Activated naive CD4-positive, alpha-beta T cell treated with anti-CD3 and anti-CD28 coated beads, Interleukin-2, amount 50 U/mL, for 16 hours (primary cell): Measurements from ENCODE around the gene IGSF21.
A peak's percentile ranks its signal among the peaks of the same experiment; 100 is the strongest.

Source experiments
- DNase-seq: peaks from one replicate; pipeline ENCODE4 v3.0.0-alpha.2; 2020

The IGSF21 gene

DNA sequence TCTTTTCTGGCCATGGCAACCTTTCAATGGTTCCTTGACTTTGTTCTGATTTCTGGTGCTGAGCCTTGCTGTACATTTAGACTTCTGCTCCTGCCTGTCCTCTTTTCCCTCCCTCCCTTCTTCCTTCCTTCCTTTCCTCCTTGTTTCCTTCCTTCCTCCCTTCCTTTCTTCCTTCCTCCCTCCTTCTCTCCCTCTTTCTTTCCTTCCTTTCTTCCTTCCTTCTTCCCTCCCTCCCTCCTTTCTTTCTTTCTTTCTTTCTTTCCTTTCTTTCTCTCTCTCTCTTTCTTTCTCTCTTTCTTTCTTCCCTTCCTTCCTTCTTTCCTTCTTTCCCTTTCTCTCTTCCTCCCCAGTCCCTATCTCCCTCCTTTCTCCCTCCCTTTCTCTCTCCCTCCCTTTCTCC lies 10.4 kb upstream of the IGSF21 start:
- DNase-seq, result no peak

DNA sequence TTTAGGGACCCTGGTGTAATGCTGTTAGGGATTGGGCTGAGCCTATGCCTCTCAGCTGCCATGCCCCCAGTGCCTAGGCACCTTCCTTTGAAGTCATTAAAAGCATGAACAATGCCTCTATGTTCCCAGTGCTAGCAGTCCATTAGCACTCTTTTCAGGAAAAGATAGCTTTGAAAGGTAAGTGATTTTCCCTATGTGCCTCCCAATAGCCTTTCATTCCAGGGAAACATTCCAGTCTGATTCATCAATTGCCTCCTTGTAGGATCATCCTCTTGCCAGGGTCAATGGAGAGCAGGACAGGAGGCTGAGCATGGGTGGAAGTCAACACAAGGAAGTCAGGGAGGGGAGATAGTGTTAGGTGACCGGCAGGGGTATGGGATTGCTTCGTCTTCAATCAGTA lies 8.6 kb upstream of the IGSF21 start:
- no peak for DNase-seq

DNA sequence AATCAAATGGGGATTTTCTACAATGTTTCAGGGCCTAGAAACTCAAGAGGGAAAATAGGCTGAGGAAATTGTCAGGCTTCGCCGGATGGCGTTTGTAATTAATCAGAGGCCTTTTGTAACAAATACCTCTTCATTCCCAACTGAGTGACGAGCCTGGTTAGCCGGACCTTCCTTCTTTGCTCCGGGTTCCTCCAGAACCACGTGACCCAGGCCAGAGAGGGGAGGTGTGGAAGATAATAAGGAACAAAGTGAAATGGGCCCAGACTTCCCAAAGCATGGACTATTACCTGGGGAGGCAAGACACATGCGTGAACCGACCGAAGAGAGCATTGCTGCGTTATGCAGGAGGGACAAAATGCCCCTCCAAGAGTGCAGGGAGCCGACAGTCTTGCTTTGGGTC lies 7.5 kb upstream of the IGSF21 start:
- DNase-seq, result no peak

DNA sequence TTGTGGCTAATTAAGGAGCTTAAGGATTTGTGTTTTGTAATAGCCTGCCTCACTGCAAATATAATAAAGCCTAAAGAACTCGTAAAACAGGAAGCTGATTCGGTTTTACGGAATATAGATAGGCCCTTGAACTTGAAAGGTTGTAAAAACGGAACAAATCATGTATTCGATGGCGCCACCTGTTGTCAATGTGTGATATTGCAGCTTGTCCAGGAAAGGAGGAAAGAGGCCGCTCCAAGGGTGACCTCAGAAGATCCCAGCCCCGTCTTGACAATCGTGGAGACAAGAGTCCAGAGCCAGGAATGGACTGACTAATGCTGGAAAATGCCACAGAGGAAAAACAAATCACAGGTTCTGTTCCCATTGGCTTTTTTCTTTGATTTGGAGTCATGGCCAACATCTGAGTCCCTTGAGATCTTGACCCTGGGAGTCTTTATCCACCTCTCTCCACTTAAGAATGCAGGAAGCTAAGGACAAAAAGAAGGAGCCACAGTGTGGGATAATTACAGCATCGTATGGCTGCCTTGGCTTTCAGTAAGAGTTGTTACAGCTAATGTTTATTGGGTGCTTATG lies 7.0 kb upstream of the IGSF21 start:
- peak; percentile 35 for DNase-seq

DNA sequence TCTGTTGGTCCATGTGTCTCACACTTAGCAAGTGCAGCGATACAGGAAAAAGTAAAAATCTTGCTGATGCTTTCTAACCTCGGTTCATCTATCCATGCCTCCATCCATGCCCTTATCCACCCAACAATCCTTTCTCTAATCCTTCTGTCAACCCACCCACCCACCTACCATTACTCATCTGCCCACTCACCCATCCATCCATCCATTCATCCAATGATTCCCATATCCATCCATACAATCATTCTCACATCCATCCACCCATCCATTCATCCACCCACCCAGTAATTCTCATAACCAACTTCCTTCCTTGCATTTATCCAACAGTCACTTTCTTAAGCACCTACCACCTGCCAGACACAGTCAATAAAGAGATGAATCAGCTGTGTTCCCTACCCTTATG lies 6.1 kb upstream of the IGSF21 start:
- DNase-seq, result no peak

DNA sequence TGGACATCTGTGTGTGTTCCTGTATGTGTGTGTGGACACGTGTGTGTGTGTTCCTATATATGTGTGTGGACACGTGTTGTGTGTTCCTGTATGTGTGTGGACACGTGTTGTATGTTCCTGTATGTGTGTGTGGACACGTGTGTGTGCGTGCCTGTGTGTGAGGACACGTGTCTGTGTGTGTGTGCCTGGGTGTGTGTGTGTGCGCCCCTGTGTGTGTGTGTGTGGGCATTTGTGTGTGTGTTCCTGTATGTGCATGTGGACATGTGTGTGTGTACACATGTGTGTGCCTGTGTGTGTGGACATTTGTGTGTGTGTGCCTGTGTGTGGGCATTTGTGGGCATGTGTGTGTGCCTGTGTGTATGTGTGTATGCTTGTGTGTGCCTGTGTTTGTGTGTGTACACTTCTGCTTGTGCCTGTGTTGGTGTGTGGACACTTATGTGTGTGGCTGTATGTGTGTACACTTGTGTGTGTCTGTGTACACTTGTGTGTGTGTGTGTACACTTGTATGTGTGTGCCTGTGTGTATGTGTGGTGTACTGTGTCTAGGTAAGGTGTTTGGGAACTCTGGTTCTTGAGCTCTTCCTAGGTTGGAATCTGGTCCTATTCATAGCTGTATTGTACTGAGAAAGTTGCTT lies 3.7 kb upstream of the IGSF21 start:
- DNase-seq, result no peak

DNA sequence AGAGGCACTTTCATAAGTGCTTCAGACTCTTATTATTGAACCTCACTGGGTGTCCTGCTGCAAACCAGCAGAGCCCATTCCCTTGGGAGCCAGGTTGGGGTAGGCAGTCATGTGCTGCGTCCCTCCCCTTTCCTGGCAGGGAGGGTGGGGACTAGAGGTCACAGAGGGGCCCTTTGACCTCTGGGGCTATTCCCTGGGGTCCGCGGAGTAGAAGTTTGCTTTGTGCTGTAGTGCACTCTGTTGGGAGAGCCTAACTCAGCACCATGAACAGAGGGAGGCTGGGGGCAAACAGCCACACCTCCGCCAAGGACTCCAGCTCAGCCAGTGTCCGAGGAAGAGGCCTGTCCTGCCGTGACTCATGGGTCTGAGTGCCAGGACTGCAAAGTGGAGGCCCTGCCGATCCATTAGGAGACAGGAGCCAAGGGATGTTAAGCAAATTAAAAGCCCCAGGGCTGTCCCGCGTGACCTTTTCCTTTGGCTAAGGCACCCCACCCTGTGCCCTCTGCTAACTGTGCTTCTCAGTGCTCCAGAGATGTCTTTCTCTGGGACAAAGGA lies 3.0 kb upstream of the IGSF21 start:
- DNase-seq, result no peak

DNA sequence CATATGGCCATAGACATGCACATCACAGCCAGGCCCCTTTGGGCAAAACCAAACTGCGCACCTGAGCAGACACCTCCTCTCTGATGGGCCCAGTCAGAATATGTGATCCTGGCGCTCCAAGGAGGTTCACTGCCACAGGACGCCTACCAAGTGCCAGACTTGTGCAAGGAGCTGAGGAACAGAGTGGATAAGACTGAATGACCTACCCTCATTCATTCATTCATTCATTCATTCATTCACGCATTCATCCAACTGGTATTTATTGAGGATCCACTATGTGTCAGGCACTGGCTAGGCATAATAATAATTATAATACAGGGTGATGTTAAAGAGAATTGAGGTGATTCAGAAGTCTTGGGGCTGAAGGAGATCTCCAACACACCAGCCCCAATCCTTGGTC lies 2.4 kb upstream of the IGSF21 start:
- DNase-seq, result no peak

DNA sequence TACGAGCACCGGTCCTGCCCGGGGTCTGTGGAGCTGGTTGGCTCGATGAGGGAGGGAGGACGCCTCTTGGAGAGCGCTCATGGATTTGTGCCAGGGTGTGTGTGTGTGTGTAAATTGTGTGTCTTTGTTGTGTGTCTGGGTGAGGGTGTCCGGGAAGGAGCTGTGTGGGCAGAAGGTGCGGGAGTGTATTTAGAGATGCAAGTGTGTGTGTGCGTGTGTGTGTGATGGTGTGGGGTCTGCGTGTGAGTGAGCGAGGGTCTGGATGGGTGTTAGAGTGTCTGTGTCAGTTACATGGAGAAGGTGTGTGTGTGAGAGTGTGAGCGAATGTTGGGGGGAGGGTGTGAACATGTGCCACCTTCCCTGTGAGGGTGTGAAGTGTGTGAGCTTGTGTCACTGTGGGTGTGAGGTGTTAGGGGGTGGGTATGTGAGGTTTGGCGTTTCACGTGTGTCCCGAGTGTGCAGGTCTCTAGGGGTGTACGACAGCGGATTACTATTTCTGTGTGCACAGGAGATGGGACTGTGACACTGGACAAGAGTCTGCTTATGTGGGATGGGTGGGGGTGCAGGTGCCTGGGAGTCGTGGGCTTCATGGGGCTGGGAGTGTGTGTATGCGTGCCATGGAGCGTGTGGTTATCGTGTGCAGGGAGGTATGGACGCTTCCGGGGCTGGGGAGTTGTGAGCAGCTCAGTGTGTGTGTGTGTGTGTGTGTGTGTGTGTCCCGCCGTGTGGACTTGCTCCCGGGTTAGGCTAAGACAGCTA lies 880 bp downstream of the IGSF21 start:
- DNase-seq, result no peak

DNA sequence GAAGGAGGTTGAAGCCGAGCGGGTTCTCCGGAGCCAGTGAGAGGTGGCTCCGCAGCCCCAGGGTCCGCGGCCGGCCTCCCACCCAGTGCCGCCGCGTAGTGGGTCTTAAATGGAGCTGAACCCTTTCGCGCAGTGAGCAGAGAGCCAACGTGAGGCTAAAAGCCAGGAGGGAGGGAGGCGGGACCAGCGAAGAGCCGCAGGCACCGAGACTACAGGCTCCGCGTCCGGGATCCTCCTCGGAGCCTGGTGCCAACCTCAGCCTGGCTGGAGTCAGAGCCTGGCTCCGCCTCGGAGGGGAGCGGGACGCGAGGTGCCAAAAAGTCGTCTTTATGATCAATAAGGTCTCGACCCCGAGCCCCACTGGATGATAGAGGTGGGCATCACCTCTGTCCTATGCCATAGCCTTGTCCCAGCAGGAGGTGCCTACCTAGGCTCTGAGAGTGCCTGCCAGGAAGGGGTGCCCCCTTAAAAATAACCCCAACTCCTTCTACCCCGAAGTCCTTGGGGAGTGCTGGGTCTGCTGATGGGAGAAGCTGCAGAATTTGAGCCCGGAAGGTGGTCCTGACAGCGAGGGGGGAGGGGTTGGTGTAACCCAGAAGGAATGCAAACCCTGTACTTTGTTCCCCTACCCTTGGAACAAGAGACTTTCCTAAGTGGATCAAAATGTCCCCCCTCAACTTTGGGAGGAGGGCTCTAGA lies 1.6 kb downstream of the IGSF21 start:
- no peak for DNase-seq

DNA sequence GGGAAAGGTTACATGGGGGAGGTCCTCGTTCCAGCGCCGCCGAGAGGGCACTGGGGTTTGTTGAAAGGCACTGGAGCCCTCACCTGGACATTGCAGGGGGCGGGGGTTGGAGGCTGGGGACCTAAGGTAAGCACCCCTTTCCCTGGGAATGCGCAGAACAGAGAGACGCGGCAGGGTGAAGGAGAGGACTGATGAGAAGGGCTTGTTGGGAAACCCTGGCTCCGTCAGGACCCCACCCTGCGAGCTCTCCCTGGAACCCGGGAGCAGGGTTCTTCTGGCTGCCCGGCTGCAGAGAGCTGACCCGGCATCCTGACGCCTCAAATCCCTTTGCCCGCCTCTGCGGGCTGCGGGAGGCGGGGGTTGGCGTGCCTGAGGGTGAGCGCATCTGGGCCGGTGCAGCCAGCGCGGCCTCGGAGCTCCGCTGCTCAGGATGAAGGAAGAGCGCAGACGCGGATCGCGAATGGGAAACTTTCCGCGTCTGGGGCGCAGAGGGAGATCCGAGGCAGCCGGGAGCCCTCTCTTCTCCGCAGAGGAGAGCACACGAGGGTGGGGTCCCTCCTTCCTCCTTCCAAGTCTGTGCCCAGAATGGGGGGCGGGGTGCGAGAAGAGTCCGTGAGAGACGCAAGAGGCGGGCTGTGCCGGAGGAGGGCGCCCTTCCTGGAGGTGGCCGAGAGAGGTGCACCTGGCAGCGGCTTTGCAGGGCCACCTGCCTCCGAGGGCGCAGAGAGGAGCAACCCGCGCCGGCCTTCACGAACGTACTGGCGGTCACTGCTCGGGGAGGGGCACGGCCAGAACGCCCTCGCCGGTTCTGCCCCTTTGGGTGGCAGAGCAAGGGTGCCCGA lies 2.4 kb downstream of the IGSF21 start:
- no peak for DNase-seq

DNA sequence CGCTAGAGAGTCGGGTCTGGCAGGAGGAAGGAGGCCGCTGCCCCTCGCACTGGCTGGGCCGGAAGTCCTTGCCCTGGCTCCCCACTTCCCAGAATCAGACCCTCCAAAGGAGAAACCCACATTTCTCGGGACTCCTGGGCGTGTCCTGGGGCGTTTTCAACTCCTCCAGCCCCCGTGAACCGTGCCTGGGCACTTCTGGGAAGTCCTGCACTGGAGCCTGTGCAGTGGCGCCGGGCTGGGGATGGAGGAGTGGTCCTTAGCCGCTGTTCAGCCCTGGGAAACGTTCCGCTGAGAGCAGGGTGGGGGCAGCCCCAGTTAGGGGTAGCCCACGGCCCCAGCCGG lies 3.0 kb downstream of the IGSF21 start:
- no peak for DNase-seq

DNA sequence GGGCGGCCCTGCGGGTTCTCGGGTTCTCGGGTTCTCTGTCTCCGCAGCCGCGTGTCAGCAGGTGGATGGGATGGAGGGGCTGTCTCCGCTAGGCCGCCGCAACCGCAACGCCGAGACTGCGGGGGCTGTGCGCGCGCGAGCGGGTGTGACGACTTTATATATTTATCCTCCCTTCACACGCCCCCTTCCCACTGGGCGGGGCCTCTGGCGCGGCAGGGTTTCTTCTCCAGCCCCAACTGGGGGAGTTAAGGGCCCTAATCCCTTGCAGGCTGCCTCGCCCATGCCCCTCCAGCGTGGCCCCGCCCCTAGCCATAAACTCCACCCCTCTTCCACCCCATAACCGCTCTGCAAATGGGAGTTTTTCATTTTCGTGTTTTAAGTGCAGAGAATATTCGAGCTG lies 3.4 kb downstream of the IGSF21 start:
- no peak for DNase-seq

DNA sequence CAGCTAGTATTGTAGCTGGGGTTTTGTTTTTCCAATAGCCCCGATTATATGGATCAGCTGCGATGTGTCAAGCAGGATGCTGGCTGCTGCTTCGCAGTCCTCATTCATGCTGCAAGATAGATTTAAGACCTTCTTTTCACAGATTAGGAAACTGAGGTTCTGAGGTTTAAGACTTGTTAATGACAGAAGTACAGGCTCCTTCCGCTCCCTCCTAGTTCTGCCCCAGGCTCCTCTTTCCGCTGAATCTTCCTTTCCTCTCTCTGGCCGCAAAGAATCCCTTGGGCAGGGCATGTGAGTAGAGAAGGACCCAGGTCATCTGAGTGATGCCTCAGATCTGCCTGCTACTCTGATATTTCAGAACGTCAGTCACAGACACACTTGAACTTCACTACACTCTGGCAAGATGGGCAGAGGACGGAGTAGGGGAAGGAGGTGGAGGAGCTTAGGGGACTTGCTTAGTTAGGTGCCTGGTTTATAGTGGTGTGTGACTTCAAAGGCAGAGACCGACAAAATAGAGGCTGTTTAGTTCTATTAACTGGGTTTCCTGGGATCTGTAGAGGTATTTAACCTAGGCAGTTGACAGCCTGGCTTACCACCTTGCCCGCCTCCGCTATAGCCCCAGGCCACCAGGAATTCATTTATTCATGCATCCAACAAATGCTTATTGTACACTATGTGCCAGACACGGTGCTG lies 4.2 kb downstream of the IGSF21 start:
- DNase-seq, result no peak

DNA sequence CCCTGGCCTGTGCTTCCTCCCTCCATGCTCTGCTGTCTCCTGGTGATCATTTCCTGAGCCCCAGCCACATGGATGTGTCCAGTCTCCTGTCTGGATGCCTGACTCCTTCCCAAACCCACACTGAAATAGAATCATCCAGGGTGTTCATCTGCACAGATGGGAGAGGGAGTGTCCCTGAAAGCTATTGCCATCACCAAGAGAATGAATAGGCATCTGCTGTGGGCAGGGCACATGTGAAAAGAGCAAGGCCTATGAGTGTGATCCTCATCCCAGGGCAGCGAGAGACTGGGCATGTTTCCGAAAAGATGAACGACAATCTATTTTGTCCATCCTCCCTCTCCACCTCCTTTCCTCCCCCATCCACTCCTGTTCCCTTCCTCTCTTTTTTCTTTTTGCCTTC lies 5.0 kb downstream of the IGSF21 start:
- DNase-seq, result no peak

DNA sequence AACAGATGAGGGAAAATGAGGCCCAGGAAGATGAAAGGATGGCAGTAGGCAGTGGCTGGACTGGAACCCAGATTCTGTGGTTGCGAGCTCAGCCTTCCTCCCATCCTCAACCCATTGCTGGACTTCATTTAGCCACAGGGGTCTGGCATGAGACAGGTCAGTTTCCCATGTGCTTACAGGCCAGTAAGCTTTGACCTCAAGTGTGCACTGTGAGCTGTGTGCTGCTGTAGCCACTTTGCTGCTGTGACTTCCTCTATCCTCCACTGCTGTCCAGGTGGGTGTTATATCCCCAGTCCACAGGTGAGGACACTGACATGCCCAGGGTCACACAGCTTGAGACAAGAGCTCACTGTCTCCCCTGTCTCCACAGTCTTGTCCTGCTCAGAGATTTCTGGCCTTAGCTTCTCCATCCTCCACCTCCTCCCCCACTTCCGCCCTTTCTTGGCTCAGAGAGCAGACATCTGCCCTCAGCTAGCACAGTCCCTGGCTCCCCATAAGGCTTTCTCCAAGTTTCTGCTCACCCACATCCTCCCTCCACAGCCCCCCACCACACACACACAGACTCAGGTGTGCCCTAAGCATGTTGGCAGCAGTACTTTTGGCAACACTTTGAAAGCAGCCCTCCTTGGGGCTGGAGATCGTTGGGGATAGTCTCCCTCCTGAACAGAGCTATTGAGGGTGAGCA lies 7.3 kb downstream of the IGSF21 start:
- DNase-seq, result no peak

DNA sequence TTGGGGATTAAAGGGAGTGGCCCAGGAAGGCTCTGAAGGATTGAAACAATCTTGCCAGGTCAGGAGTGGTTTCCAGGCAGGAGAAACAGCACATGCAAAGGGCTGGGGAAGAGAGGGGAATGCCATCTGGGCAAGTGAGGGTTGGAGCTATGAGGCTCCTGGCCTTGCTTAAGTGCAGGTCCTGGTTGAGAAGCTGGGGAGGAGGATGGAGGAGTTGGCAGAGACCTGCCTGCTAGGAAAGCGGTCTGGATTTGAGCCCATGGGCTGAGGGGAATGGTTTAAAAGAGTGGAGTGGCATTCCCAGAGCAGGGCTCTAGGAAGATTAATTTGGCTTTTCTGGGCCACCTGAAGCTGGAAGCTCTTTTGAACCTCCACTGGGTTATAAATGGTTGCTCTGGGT lies 9.2 kb downstream of the IGSF21 start:
- no peak for DNase-seq

DNA sequence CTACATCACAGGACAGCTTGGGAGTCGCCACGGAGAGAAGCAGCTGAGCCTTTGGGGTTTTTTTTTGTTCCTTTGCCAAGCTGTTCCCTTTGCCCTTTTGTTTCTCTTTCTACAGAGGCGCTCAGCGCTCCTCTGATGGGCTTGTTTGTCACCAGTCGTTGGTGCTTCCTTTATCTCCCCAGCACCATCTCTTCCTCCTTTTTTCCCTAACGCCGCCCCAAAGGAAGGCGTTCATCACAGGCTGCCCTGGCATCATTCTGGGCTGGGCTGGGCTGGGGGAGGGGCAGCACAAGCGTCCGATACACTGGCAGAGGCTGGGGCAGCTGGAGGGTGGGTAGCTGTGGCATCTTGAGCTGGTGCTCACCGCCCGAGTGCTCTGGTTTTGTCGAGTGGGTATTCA lies 10.5 kb downstream of the IGSF21 start:
- no peak for DNase-seq

DNA sequence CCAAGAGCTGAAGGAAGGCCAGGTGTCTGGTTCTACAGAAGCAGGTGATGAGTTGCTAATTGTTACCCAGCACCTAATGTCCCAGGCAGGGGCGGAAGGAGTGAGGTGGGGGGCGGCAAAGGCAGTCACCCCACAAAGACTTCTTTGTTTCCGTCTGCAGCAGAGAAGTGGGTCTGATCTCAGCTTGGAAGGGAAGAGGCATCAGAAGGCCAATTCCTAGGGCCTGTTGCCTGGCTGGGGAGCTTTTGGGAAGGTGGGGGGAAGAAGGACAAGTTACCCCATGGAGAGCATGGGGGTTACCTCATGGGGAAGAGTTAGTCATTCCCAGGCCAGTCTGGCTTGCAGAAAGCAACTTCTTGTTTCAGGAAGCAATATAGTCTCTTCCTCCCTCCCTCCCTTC lies 10.9 kb downstream of the IGSF21 start:
- no peak for DNase-seq

DNA sequence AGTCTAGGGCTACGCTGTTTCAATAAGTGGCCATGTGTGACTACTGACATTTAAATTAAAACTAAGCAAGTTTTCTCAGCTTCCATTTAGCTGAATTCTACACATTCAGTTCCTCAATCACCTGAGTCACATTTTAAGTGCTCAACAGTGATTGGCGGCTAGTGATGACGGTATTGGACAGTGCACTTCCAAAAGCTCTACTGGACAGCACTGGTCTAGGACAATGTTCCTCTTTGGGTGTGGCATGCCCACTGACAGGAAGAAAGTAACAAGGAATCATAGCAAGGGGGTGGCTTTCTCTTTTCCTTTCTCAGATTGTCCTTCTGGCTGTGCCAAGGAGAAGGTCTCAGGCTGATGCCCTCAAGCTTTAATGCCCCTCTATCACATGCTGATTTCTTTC lies 11.7 kb downstream of the IGSF21 start:
- DNase-seq, result no peak

DNA sequence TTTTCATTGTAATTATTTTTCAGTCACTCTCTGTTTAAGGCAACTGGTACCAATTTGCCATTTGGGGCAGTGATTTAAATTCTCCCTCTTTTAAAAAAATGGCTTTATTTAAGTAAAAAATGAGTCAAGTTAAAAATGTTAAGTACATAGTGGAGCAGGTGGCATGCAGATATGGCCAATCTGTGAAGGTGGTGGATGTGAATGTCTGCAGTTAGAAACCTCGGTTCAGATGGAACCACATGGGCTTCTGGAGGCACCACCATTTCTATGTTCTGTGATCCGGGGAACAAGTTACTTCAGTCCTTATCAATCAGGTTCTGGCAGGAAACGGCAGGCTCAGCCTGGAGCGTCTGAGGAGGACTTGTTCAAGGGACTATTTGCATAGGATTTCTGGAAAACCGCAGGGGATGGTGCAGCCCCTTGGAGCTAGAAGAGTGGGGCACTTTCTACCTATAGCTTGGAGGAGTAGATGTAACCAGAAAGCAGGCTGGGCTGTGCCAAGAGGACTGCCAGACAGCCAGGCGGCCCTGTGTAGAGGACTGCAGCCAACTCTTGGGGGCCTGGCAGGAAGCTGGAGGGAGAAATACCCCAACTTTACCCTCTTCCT lies 12.3 kb downstream of the IGSF21 start:
- no peak for DNase-seq
